ENCODE measurements around the gene PARD3.

The PARD3 gene

DNA sequence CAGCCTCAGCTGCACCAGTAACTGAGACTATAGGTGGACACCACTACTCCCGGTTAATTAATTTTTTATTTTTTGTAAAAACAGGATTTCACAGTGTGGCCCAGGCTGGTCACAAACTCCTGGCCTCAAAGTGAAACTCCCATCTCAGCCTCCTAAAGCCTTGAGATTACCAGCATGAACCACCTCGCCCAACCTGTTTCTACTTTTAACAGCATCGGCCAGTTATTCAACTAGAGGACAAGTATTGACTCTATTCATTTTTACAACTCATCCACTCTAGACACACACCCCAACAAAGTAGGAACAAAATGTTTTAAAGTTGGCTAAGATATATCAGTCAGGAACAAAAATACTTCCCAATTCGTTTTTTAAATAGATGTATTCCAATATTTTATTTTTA lies 334.8 kb downstream of the PARD3 start:
- H3K4me3 ChIP-seq (ENCODE audit: low read length), result no peak overlapping the region
- no peak for TF ChIP-seq ZNF274 (IDR thresholded peaks at IDR 0.05; ENCODE audit: low read depth, low read length)

DNA sequence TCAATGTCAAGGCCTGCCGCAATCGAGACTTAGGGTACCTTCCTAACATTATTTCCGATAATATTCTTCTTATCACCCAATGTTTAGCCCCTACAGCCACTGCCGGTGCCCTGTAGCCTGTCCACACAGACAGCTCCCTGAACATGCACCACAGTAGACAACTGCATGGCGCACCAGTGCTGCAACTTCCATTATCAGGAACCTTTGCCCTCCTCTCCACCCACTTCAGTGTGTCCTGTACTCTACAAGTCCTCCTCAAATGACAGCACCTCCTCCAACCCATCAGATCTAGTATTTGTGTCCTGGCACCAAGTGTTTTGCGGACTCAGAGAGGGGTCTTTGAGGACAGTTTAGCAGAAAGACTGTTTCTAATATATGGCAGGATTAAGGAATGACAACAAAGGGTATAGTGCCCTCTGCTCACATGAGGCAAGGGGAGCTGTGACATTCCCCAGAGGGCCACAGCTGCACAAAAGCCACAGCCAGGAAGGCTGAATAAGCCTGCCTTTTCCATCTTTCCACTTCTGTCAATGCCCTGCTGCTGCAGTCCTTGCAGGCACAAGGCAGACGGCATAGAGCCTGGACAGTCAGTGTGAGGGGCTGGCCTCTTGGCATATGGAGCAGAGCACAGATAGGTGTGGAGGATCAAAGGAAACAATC lies 335.4 kb downstream of the PARD3 start:
- no peak overlapping the region for H3K4me3 ChIP-seq (ENCODE audit: low read length)

DNA sequence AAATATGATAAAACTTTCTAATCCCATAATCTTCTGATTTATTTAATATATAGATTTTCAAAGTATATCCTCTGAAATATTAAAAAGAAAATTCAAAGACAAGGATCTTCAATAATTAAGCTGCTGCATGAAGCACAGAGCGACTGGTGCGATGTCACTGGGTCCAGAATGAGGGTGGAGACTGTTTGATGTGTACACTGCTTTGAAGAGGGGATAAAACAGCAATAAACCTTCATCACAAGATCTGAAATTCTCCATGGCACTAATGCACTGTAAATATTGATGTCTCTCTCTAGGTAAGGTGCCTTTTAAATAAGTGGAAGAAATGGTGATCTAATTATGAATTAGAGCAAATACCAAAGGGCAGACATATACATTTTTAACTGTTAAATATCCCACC lies 337.8 kb downstream of the PARD3 start:
- no peak overlapping the region for H3K4me3 ChIP-seq (ENCODE audit: low read length)
- TF ChIP-seq ZNF274 (IDR thresholded peaks at IDR 0.05; ENCODE audit: low read depth, low read length), result no peak

More for the DNA sequence above, 335.4 kb downstream of the PARD3 start:
- TF ChIP-seq ZNF274 (IDR thresholded peaks at IDR 0.05; ENCODE audit: low read depth, low read length), result no peak

DNA sequence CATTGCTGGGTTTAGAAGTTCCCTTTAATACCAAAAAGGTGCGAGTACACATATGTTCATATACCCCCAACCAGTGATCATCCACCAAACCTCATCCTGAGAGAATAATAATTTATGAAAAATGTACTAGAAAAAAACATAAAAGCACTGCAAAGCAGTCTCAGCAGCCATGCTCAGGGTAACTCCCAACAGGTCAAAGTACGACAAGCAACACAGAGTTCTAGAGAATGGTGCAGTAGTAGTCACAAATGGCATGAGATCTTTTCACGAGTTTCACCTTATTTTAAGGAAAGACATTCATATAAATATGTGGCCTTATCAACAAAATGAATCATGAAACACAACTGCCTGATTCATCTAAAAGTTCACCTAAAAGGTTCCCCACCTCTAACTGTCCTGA lies 338.5 kb downstream of the PARD3 start:
- no peak for TF ChIP-seq ZNF274 (IDR thresholded peaks at IDR 0.05; ENCODE audit: low read depth, low read length)
- H3K4me3 ChIP-seq (ENCODE audit: low read length), result no peak overlapping the region

DNA sequence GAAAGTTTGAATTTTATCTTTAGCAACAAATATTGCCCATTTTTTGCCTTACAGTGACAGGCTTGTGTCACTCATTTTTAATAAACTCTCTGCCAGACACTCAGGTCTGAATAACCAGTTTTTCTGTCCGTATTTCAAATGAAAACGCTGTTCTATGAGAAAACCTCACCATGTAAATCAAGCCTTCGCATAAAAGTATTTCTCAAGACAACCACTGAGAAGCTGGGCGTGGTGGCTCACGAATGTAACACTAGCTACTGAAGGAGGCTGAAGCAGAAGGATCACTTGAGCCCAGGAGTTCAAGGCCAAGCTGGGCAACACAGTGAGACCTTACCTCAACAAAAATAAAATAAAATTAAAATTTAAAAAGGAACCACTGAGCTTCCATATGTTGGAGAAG lies 339.3 kb downstream of the PARD3 start:
- no peak for TF ChIP-seq ZNF274 (IDR thresholded peaks at IDR 0.05; ENCODE audit: low read depth, low read length)
- H3K4me3 ChIP-seq (ENCODE audit: low read length), result no peak overlapping the region

DNA sequence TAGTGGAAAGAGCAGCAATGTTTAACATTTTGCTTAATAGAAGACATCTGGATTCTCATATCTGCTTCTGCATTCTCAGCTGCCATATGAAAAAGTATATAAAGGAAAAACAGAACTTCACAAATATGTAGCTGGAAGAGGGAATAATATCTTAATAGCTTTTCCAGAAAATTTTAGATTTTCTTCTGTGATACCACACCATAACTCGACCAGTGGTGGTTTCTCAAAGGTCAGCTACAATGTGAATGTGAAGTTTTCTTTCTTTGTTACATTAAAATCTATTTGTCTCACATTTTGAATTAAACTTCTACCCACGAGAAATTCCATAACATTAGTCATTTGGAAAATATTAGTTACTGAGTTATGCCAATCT lies 339.8 kb downstream of the PARD3 start:
- TF ChIP-seq ZNF274 (IDR thresholded peaks at IDR 0.05; ENCODE audit: low read depth, low read length), result no peak
- H3K4me3 ChIP-seq (ENCODE audit: low read length), result no peak overlapping the region

DNA sequence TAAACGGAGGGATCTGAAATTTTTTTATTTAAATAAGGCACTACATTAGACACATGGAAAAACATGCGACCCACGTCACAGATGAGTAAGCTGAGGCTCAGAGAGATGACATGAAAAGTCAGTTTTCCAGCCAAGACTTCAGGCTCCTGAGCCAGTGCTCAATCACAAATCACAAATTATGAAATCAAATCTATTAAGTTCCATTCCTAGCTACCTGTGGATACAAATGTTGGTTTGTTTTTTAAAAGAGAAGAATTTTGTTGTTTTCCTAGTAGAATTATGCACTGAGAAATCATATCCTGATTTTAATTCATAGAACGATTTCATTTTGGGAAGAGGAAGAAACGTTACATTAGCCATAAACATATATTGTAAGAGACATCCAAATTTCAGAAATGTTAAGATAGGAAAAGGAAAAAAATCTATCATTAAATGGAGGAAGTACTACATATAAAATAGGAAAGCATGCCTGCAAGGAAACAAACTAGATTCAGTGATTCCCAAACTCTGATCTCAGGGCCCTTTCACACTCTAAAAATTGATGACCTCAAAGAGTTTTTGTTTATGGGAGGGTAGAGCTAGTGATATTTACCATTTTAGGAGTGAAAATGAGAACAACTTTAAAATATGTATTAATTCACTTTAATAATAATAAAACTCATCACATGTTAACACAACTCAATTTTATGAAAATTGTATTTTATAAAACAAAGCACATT lies 340.4 kb downstream of the PARD3 start:
- TF ChIP-seq ZNF274 (IDR thresholded peaks at IDR 0.05; ENCODE audit: low read depth, low read length), result no peak
- no peak overlapping the region for H3K4me3 ChIP-seq (ENCODE audit: low read length)

DNA sequence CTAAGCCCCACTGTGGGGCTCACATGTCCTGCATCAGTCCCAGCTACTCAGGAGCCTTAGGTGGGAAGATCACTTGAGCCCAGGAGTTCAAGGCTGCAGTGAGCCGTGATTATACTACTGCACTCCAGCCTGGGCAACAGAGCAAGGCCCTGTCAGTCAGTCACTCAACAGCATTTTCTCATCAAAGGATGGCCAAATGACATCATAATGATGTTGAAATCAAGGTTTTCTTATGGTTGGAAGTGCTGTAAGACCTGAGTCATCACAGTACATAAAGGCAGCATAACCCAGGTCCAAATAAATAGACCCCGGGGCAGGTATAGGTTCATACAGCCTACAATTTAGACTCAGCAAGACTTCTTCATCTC lies 341.1 kb downstream of the PARD3 start:
- no peak for TF ChIP-seq ZNF274 (IDR thresholded peaks at IDR 0.05; ENCODE audit: low read depth, low read length)
- H3K4me3 ChIP-seq (ENCODE audit: low read length), result no peak overlapping the region

DNA sequence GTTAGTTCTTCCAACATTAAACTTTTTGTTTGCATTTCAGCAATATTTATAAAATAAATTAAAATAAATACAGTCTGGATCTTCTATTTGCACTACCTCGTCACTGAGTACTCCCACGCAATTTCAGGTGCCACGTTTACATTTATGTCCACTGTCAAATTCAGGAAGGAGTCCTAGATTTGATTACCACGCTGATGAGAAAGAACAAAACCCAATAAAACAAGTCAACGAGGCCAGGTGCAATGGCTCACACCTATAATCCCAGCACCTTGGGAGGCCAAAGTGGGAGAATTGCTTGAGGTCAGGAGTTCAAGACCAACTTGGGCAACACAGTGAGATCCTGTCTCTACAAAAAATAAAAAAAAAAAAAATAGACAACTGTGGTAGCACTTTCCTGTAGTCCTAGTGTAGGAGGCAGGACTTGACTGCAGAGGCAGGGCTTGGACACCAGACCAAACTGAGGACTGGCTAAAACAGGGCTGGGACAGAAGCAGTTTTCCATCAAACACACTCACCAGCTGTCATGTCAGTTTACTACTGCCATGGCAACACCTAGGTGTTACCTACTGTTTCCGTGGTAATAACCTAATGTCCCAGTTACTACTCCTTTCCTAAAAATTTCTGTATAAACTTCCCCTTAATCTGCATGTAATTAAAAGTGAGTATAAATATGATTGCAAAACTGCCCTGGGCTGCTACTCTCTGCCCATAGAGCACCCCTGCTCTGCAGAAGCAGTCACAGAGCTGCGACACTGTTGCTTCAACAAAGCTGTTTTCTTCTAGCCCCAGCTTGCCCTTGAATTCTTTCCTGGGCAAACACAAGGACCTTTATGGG lies 341.7 kb downstream of the PARD3 start:
- H3K4me3 ChIP-seq (ENCODE audit: low read length), result no peak overlapping the region
- no peak for TF ChIP-seq ZNF274 (IDR thresholded peaks at IDR 0.05; ENCODE audit: low read depth, low read length)

DNA sequence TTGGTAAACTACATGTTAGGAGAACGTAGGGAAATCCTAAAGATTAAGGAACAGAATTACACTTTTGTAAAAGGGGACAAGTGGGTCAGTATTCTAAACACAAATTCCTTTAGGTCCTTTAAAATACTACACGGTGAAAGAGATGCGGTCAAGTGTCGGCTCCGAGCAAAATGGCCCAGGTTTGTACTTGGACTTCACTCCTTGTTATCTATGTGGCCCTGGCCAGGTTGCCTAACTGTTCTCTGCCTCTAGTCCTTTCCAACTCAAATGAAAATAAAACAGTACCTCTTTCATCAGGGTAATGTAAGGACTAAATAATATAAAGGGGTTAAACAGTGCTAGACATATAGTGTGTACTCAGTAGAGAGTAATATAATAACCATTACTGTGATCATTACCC lies 344.8 kb downstream of the PARD3 start:
- H3K4me3 ChIP-seq (ENCODE audit: low read length), result no peak overlapping the region
- no peak for TF ChIP-seq ZNF274 (IDR thresholded peaks at IDR 0.05; ENCODE audit: low read depth, low read length)

DNA sequence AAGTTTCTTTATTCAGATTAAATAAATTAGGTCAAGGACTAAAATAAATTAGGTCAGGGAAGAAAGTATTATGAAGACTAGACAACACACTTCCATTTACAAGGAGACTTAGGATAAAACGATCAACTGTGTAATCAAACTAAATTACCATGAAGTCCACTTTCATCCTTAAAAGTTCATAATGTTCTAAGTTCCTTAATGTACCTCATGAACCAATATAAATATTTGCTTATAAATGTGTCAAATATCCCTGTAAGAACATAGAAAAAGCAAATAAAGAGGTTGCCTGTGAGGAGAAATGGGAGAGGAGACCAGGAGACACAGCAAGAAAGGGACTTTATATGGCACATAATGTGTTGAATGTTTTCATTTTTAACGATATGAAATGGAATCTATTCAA lies 345.6 kb downstream of the PARD3 start:
- no peak for TF ChIP-seq ZNF274 (IDR thresholded peaks at IDR 0.05; ENCODE audit: low read depth, low read length)

DNA sequence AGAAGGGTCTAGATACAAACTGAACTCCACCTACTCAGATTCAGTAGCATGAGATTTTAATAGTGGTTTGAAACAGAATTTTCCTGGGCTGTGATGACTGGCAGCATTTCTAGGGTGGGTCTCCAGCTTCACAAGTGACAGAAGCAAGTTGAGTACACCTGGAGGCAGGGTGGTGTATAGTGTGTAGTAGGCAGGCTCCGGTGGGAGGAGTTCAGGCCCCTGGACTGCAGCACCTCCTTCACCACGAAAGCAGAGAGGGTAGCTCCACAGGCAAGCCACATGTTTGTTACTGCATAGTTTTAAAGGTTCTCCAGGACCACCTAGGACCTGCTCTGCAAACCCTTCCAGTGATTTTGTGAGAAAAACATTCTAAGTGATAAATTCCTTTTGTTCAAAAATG lies 347.2 kb downstream of the PARD3 start:
- TF ChIP-seq ZNF274 (IDR thresholded peaks at IDR 0.05; ENCODE audit: low read depth, low read length), result no peak
- H3K4me3 ChIP-seq (ENCODE audit: low read length), result no peak overlapping the region

More for the DNA sequence above, 345.6 kb downstream of the PARD3 start:
- no peak overlapping the region for H3K4me3 ChIP-seq (ENCODE audit: low read length)

DNA sequence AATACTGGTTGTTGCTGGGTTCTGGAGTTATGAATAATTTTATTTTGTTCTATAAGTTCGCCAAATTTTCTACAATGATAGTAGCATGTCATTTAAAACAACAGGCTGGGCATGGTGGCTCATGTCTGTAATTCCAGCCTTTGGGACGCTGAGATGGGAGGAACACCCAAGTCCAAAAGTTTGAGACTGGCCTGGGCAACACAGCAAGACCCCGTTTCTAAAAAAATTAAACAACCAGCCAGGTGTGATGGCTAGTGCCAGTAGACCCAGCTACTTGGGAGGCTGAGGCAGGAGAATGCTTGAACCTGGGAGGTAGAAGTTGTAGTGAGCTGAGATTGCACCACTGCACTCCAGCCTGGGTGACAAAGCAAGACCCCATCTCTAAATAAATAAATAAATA lies 347.7 kb downstream of the PARD3 start:
- no peak overlapping the region for H3K4me3 ChIP-seq (ENCODE audit: low read length)
- TF ChIP-seq ZNF274 (IDR thresholded peaks at IDR 0.05; ENCODE audit: low read depth, low read length), result no peak

DNA sequence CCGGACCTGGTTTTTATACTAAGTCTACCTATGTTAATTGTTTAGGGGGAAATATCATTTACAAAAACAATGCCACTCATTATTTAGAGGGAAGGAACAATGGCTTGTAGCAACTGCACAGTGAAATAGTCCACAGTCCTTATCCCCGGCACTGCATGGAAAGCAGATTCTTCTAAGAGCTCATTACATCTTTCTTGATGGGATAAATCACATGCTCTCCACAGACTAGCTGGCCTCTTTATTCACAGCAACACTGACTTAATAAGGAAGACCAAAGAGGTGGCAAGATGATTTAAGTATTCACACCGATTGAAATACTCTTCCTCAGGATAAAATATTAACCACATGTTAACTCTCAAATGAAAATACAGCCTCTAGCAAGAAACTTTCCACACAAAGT lies 349.4 kb downstream of the PARD3 start:
- no peak overlapping the region for H3K4me3 ChIP-seq (ENCODE audit: low read length)
- no peak for TF ChIP-seq ZNF274 (IDR thresholded peaks at IDR 0.05; ENCODE audit: low read depth, low read length)

DNA sequence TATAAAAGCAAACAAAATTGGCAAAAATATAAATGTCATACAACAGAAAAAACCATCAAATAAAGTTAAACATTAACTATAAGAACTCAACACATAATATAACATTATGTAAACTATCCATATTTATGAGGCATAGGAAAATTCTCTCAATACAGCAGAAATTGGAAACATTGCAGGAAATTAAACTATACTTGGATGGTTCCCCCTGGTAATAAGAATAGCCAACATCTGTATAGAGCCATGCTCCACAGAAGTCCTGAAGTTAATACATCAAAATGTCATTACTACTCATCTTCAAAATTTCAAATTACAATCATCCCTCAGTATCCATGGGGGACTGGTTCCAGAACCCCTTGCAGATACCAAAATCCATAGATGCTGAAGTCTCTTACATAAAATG lies 350.5 kb downstream of the PARD3 start:
- H3K4me3 ChIP-seq (ENCODE audit: low read length), result no peak overlapping the region
- TF ChIP-seq ZNF274 (IDR thresholded peaks at IDR 0.05; ENCODE audit: low read depth, low read length), result no peak

Data from GM08714 (cell line).